ENCODE results near the gene PPP2R2C. TPM values are rescaled to one million over a fixed set of nuclear protein-coding genes. Genes with fewer than 3 reads are reported as not detected.

PPP2R2C gene
- total and polyA plus RNA-seq, 10 of the 15 experiments (the other 5 are each of a cell fraction or from before 2014, with no cell fraction given), result 0.13 to 0.15 TPM; not detected in 8

GRCh38 chr4:6345866-6346265 lies 126.5 kb downstream of the PPP2R2C start:
- no peak for DNase-seq (ENCODE audit: low read depth, low spot score)
- no TSS peak for BruUV-seq (replicated peaks)
- H3K27me3 ChIP-seq (replicated peaks in 1 of 2; ENCODE audit: control insufficient read depth in 2 of 2, insufficient read depth in 2 of 2, low read length in 1 of 2), result peaks cover 0 to 3% of the 10 kb centered on the region in 2 experiments; a peak in 2 of 4 replicates
- intact Hi-C loops (cut with micrococcal nuclease; ENCODE audit: unreplicated experiment) (loop anchor here (2.0 kb wide), 1 partner anchor 201 kb away; no protein-coding TSS in a partner anchor), in situ Hi-C loops (cut with MboI) (no loop called here)
- no peak for FAIRE-seq
- no peak overlapping the region for H3K27ac ChIP-seq (ENCODE audit: control insufficient read depth, insufficient read depth)
- ChIA-PET CTCF (interaction anchor here (0.6 to 6.5 kb wide), 3 partner anchors 13 to 205 kb away, joined by 3 to 40 read pairs (median 3); no protein-coding TSS in a partner anchor), RAD21 (ENCODE audit: unreplicated experiment) (interaction anchor here (1.2 kb wide), 1 partner anchor 95 kb away, joined by 3 read pairs; no protein-coding TSS in a partner anchor), POLR2A (no interaction called here), SMC1A (ENCODE audit: uncharacterized antibody, unreplicated experiment) (no interaction called here)
- no peaks in the 10 kb centered on the region for H3K4me1 ChIP-seq (ENCODE audit: control insufficient read depth, insufficient read depth, low read length)
- ATAC-seq, result no peak
- 0 out of 2 replicates have a peak, but pooled peaks cover 3% of the 10 kb centered on the region for H4K20me1 ChIP-seq (ENCODE audit: control insufficient read depth, insufficient read depth)
- no peaks in the 10 kb centered on the region for H3K79me2 ChIP-seq (ENCODE audit: control insufficient read depth, insufficient read depth, low read length)
- H3K9ac ChIP-seq (ENCODE audit: control insufficient read depth, insufficient read depth, low read length), result no peak overlapping the region
- WGBS (ENCODE audit: insufficient coverage, insufficient replicate concordance, low lambda C conversion rate, missing lambda C conversion rate), result 17% methylated on average over 13 of the region's 13 CpGs
- TF ChIP-seq SP1 (IDR thresholded peaks at IDR 0.05; ENCODE audit: low read depth, low read length), result no peak
- TF ChIP-seq JUNB (IDR thresholded peaks at IDR 0.05), result no peak
- no peak for TF ChIP-seq EED (IDR thresholded peaks at IDR 0.05; ENCODE audit: low read depth)
- no peak for TF ChIP-seq SUPT20H (IDR thresholded peaks at IDR 0.05; ENCODE audit: borderline replicate concordance, control insufficient read depth, low read depth, low read length)
- no peak for TF ChIP-seq KAT2A (conservative IDR thresholded peaks at IDR 0.05; ENCODE audit: control insufficient read depth, low read depth, low read length)
- no peak for TF ChIP-seq HDAC6 (IDR thresholded peaks at IDR 0.05; ENCODE audit: unreplicated experiment)
- TF ChIP-seq RELA (IDR thresholded peaks at IDR 0.05; ENCODE audit: borderline replicate concordance, partially characterized antibody), result no peak
- no peak for TF ChIP-seq FOXM1 (IDR thresholded peaks at IDR 0.05; ENCODE audit: low read depth, low read length)
- TF ChIP-seq IKZF1 (conservative IDR thresholded peaks at IDR 0.05), result no peak
- no peak overlapping the region for H3K4me3 ChIP-seq
- no peaks in the 10 kb centered on the region for H3K36me3 ChIP-seq (ENCODE audit: control insufficient read depth in 2 of 2, insufficient read depth in 2 of 2, low read length in 1 of 2)
- H3K4me2 ChIP-seq (ENCODE audit: control insufficient read depth, insufficient read depth), result no peak overlapping the region
- H3K9me3 ChIP-seq (replicated peaks; ENCODE audit: control insufficient read depth, insufficient read depth, low read length), result no peaks in the 10 kb centered on the region
- H2AFZ ChIP-seq (ENCODE audit: control insufficient read depth, low read depth, low read length), result no peak overlapping the region

Measured in GM12878 (cell line).